Fibroblast of lung (primary cell): ENCODE data around the gene KRT37. TPM values are rescaled to one million over a fixed set of nuclear protein-coding genes. Genes with fewer than 3 reads are reported as not detected.

Experiments
- DNase-seq, 2 donors: peaks; one replicate each; pipeline versions ENCODE4 v3.0.0 to v3.0.0-alpha.2; 2010; ENCODE audit warnings: low read depth in 2 of 2
- H2AFZ ChIP-seq: 2 replicates; pipeline ENCODE4 v1.5.1; 2012; ENCODE audit warnings: low read length, control low read depth, inconsistent platforms
- H3K27ac ChIP-seq: 2 replicates; pipeline ENCODE4 v1.5.1; 2011; ENCODE audit warnings: low read length, control low read depth; ENCODE audit not compliant: insufficient read depth
- H3K27me3 ChIP-seq: 2 replicates; pipeline ENCODE4 v1.5.1; 2011; ENCODE audit warnings: mild to moderate bottlenecking, low read length; ENCODE audit not compliant: control insufficient read depth, insufficient read depth
- H3K36me3 ChIP-seq: 2 replicates; pipeline ENCODE4 v1.5.1; 2011; ENCODE audit warnings: low read length; ENCODE audit not compliant: control insufficient read depth, insufficient read depth
- H3K4me1 ChIP-seq: 2 replicates; pipeline ENCODE4 v1.5.1; 2011; ENCODE audit warnings: low read length; ENCODE audit not compliant: control insufficient read depth, insufficient read depth; ENCODE audit errors: extremely low read depth
- H3K4me2 ChIP-seq: 2 replicates; pipeline ENCODE4 v1.5.1; 2011; ENCODE audit warnings: low read length, control low read depth; ENCODE audit not compliant: insufficient read depth; ENCODE audit errors: extremely low read depth
- H3K4me3 ChIP-seq, 4 experiments: fragments of 200-600 bp in 1 of 4; sonication (generic) in 1 of 4; replicated peaks in 1 of 4; 2 replicates each; pipeline ENCODE4 v1.5.1; 2011 to 2016; ENCODE audit warnings: low read length in 4 of 4, low read depth in 3 of 4, mild to moderate bottlenecking in 3 of 4, control low read depth in 2 of 4, inconsistent platforms in 1 of 4, mixed read lengths in 1 of 4; ENCODE audit not compliant: insufficient read depth in 1 of 4; ENCODE audit errors: control extremely low read depth in 1 of 4
- H3K79me2 ChIP-seq: 2 replicates; pipeline ENCODE4 v1.5.1; 2012; ENCODE audit warnings: mild to moderate bottlenecking, low read length, inconsistent platforms; ENCODE audit not compliant: control insufficient read depth, insufficient read depth
- H3K9ac ChIP-seq: 2 replicates; pipeline ENCODE4 v1.5.1; 2011; ENCODE audit warnings: mild to moderate bottlenecking, low read length, control low read depth; ENCODE audit not compliant: insufficient read depth
- H3K9me3 ChIP-seq: 2 replicates; pipeline ENCODE4 v1.5.1; 2012; ENCODE audit warnings: low read depth, low read length; ENCODE audit not compliant: control insufficient read depth, insufficient read depth
- H4K20me1 ChIP-seq: 2 replicates; pipeline ENCODE4 v1.5.1; 2011; ENCODE audit warnings: low read length; ENCODE audit not compliant: control insufficient read depth, insufficient read depth; ENCODE audit errors: extremely low read depth
- CTCF ChIP-seq, 2 donors: IDR thresholded peaks in 1 of 2; conservative IDR thresholded peaks in 1 of 2; 1 replicate in 1 of 2; 2 replicates in 1 of 2; pipeline ENCODE4 v1.5.1; 2011 to 2012; ENCODE audit warnings: low read length in 2 of 2, control low read depth in 1 of 2, inconsistent platforms in 1 of 2, low read depth in 1 of 2, mild to moderate bottlenecking in 1 of 2
- EZH2 ChIP-seq: IDR thresholded peaks from 2 replicates; pipeline ENCODE4 v1.5.1; 2012; ENCODE audit warnings: low read length, control low read depth, mild to moderate bottlenecking; ENCODE audit errors: missing control alignments
- polyA plus RNA-seq, 2 donors: library from polyadenylated mRNA; depleted of rRNA in 1 of 2; stranded (reverse) in 1 of 2; unstranded in 1 of 2; fragments of >200 nt; gene quantifications; 2 replicates each; pipeline ENCODE4 v1.2.1, GENCODE V29; 2011 to 2012; ENCODE audit warnings: missing spikeins in 1 of 2
- total RNA-seq: library from RNA; depleted of rRNA; stranded (reverse); fragments of >200 nt; gene quantifications from 2 replicates; pipeline ENCODE4 v1.2.1, GENCODE V29; 2014

The KRT37 gene
- total and polyA plus RNA-seq, 2 donors (not counting 1 experiment from before 2014, with no cell fraction given), result not detected

- Histone ChIP-seq H3K4me3 (no peak within 1 kb of the TSS), H3K9me3 (no peaks in the 10 kb centered on the region), H2AFZ (no peak within 1 kb of the TSS), H3K4me2 (no peak within 1 kb of the TSS), H3K9ac (no peak within 1 kb of the TSS), H3K79me2 (no peaks in the 10 kb centered on the region), H3K27me3 (peaks cover 6% of the 10 kb centered on the region), H3K4me1 (peaks cover 4% of the 10 kb centered on the region), H4K20me1 (no peaks in the 10 kb centered on the region), H3K27ac (no peak within 1 kb of the TSS), H3K36me3 (no peaks in the 10 kb centered on the region)
- TF ChIP-seq CTCF (conservative IDR thresholded peaks at IDR 0.05 in 1 of 2, IDR thresholded peaks at IDR 0.05 in 1 of 2; ENCODE audit: low read depth in 1 of 2, low read length in 2 of 2) (no peak), EZH2 (no peak)
- no peak for DNase-seq
These were observed 42.6 kb upstream of the KRT37 start, which contains the start of gene KRT32 for GRCh38 chr17:41466988-41467387. TSS of gene KRT32 (minus strand) at chr17:41467386. CDS start at chr17:41467325, 61 bp downstream.

- Histone ChIP-seq H3K9me3 (no peaks in the 10 kb centered on the region), H3K27ac (no peak overlapping the region), H2AFZ (no peak overlapping the region), H3K79me2 (no peaks in the 10 kb centered on the region), H3K4me1 (peaks cover 4% of the 10 kb centered on the region), H3K4me3 (no peak overlapping the region), H4K20me1 (no peaks in the 10 kb centered on the region), H3K4me2 (no peak overlapping the region), H3K27me3 (peaks cover 6% of the 10 kb centered on the region), H3K9ac (no peak overlapping the region), H3K36me3 (no peaks in the 10 kb centered on the region)
- TF ChIP-seq CTCF (conservative IDR thresholded peaks at IDR 0.05 in 1 of 2, IDR thresholded peaks at IDR 0.05 in 1 of 2; ENCODE audit: low read depth in 1 of 2, low read length in 2 of 2), result no peak
- TF ChIP-seq EZH2, result no peak
- DNase-seq, result peak; percentile 66 to 96
These were observed 40.3 kb upstream of the KRT37 start for GRCh38 chr17:41464682-41465081.

GRCh38 chr17:41464173-41464572, 39.8 kb upstream of the KRT37 start:
- peaks cover 7% of the 10 kb centered on the region for H3K27me3 ChIP-seq
- no peak overlapping the region for H3K4me2 ChIP-seq
- peaks cover 4% of the 10 kb centered on the region for H3K4me1 ChIP-seq
- no peak overlapping the region for H3K9ac ChIP-seq
- H3K27ac ChIP-seq, result no peak overlapping the region
- no peaks in the 10 kb centered on the region for H4K20me1 ChIP-seq
- H3K79me2 ChIP-seq, result no peaks in the 10 kb centered on the region
- DNase-seq, result no peak
- no peaks in the 10 kb centered on the region for H3K36me3 ChIP-seq
- TF ChIP-seq EZH2 (no peak), CTCF (conservative IDR thresholded peaks at IDR 0.05 in 1 of 2, IDR thresholded peaks at IDR 0.05 in 1 of 2; ENCODE audit: low read depth in 1 of 2, low read length in 2 of 2) (no peak)
- no peak overlapping the region for H3K4me3 ChIP-seq
- no peaks in the 10 kb centered on the region for H3K9me3 ChIP-seq
- H2AFZ ChIP-seq, result no peak overlapping the region
